ACHN (cell line): ENCODE data around the gene ZFP14.

Experiments
- DNase-seq: peaks from one replicate; pipeline ENCODE4 v3.0.0-alpha.2; 2015
- in situ Hi-C: cut with HindIII; loops from 2 replicates; pipeline ENCODE4 v1.10.0; 2017; ENCODE audit warnings: low sequenced_read_pairs, low pct_ligation_motif_present, low pct_unique_long_range_greater_than_20kb

The ZFP14 gene

DNA sequence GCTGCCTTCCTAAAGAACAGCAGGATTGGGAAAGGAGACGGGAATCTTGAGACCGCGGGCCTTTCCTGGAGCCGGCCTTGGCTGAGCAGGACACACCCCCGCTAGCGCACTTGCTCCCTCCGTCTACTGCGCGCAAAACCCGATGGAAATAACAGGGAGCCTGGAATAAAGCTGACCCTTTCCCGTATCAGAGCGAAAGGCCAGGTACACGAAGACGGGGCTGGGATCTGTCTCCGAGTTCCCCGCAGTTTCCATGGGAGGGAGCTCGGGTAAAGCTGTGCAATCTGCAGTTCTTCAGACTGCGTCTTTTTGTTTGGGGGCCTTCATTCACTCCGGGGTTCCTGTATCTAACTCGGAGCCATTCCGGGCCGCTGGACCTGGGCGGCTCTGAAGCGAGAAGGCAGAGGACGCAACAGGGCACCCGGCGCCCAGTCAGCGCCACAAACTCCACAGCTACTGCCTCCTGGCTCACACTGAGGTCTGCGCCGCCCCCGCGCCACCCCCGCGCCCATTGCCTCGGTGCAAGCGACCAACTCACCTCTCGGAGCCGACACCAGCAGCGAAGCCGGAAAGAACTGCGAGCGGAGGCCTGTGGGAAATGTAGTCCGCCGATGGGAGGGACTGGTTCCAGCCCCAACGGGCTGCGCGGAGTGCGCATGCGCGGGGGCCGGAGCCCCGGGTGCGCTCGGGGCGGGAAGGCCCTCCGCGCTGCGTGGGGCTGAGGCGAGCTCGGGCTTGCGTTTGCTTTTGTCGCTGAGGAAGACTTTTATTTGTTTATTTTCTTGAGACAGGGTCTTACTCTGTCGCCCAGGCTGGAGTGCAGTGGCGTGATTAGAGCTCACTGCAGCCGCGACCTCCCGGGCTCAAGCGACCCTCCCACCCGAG is at the start of gene ZFP14:
Gene ZFP14, minus strand, starts transcription at position 577 of the 885 bp plus-strand sequence. CDS start 11,309 bp downstream, outside the sequence.
- in situ Hi-C loops: no loop called here
- DNase-seq: peak; percentile 90

GRCh38 chr19:36423925-36424324 is 44.9 kb upstream of the ZFP14 start:
- in situ Hi-C loops: no loop called here
- no peak for DNase-seq

DNA sequence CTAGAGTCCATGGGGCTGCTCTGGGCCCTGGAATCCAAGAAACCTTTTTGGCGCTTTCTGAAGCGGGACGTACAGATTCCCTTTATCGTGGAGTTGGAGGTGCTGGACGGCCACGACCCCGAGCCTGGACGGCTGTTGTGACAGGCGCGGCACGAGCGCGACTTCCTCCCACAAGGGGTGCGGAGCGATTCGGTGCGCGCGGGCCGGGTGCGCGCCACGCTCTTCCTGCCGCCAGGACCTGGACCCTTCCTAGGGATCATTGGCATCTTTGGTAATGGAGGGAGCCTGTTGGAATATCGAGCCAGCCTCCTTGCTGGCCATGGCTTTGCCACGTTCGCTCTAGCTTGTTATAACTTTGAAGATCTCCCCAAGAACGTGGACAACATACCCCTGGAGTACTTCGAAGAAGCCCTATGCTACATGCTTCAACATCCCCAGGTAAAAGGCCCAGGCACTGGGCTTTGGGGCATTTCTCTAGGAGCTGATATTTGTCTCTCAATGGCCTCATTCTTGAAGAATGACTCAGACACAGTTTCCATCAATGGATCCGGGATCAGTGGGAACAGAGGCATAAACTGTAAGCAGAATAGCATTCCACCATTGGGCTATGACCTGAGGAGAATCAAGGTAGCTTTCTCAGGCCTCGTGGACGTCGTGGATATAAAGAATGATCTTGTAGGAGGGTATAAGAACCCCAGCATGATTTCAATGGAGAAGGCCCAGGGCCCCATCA is 42.9 kb upstream of the ZFP14 start:
- DNase-seq: no peak

GRCh38 chr19:36420961-36421748 is 42.2 kb upstream of the ZFP14 start:
- no peak for DNase-seq
- in situ Hi-C loops: no loop called here

More for the DNA sequence above, 42.9 kb upstream of the ZFP14 start:
- in situ Hi-C loops: no loop called here

GRCh38 chr19:36418287-36419001 is 39.4 kb upstream of the ZFP14 start, which contains the start of gene ZFP82:
Gene ZFP82, minus strand, starts transcription at chr19:36418644. Its CDS starts 8,855 bp downstream, at chr19:36409789.
- in situ Hi-C loops: no loop called here
- no peak for DNase-seq

GRCh38 chr19:36417752-36418286 is 38.8 kb upstream of the ZFP14 start:
- no peak for DNase-seq
- in situ Hi-C loops: no loop called here

GRCh38 chr19:36409841-36410240 is 30.8 kb upstream of the ZFP14 start:
- in situ Hi-C loops: no loop called here
- DNase-seq: no peak

- in situ Hi-C loops: no loop called here
- no peak for DNase-seq
These were observed 29.1 kb upstream of the ZFP14 start for GRCh38 chr19:36408101-36408500.

DNA sequence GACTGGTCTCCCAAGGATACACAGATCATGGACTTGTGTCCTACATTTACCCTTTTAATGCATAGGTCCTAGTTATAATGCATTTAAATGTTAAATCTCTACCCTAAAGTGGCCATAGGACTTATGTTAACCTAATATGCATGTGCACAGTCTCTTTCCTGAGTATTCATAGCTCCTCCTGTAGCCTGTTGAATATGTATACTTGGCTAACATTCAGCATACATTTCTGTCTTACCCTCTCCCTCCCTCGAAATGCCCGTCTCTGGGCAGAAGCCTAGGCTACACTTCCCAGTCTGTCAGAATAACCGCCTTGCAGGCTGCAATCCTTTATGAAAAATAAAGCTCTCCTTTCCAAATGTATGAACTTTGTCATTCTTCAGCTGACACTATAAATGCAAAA is 25.5 kb upstream of the ZFP14 start:
- in situ Hi-C loops: no loop called here
- DNase-seq: no peak

DNA sequence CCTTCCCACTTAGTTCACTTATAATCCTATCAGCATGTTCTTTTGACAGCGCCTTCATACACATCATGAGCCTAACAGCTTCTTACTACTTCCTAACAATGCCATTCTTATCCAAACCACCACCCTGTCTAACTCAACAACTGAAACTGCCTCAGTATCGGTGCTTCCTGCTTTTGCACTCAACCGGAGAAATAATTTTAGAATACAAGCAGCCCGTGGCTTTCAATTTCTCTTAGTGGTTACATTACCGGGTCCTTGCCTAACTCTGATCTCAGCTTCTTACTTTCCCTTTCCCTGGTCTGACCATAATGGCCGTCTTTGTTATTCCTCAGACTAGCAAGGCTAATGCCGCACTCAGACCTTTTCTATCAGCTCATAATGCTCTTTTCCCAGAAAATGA is 22.5 kb upstream of the ZFP14 start:
- no peak for DNase-seq
- in situ Hi-C loops: no loop called here

DNA sequence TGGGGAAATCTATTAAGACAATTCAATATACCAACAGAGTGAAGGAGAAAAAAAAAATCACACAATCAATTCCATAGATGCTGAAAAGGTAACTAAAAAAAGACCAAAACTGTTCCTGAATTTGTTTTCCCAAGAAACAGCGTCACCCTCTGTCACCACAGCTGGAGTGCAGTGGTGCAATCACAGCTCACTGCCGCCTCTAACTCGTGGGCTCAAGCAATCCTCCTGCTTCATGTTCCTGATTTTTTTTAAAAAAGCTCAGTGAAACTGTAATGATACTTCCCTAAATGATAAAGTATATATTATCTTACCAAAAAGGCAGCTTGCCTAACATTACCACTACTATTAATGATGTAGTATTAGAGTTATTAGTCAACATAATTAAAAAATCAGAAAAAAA is 19.6 kb upstream of the ZFP14 start:
- no peak for DNase-seq
- in situ Hi-C loops: no loop called here

GRCh38 chr19:36392916-36393673 is 14.1 kb upstream of the ZFP14 start:
- no peak for DNase-seq
- in situ Hi-C loops: no loop called here

GRCh38 chr19:36379510-36379819 is 464 bp upstream of the ZFP14 start:
- in situ Hi-C loops: no loop called here
- DNase-seq: no peak

DNA sequence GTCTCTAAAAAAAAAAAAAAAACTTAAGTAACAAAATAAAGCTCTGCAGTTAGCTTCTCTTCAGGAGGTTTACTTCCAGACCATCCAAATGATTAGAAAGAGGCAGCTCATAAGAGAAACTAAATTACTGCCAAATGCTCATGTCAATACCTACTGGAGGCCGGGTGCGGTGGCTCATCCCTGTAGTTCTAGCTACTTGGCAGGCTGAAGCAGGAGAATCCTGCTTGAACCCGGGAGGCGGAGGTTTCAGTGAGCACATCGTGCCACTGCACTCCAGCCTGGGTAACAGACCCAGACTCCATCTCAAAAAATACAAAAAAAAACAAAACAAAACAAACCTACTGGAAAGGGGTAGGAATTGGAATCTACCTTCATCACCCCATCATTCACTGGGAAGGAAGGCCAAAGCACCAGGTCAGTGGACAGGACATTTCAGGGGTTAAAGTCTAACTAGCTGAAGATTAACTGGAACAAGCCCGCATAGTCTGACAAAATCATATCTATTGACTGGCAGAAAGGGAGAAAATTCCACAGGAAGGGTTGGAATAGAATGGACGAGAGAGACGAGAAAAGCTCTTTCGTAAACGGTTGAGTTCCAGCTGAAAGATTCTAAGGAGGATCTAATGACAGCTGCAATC is 1.3 kb downstream of the ZFP14 start:
- no peak for DNase-seq
- in situ Hi-C loops: no loop called here

DNA sequence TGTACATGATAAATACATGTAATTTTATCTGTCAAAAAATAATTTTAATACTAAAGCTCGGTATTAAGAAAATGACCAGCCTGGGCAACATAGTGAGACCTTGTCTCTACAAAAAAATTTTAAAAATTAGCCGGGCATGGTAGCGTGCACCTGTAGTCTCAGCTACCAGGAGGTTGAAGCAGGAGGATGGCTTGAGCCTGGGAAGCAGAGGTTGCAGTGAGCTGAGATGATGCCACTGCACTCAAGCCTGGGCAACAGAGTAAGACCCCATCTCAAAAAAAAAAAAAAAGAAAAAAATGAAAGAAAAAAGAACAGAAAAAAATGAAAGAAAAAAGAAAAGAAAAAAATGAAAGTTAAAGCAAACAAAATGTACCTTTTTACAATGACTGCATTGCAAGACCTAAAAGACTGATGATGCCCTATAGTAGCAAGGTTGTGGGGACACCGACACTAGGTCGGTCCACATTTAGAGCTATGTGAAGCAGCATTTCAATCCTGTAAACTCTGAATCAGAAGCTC is 5.3 kb downstream of the ZFP14 start:
- DNase-seq: no peak
- in situ Hi-C loops: no loop called here

DNA sequence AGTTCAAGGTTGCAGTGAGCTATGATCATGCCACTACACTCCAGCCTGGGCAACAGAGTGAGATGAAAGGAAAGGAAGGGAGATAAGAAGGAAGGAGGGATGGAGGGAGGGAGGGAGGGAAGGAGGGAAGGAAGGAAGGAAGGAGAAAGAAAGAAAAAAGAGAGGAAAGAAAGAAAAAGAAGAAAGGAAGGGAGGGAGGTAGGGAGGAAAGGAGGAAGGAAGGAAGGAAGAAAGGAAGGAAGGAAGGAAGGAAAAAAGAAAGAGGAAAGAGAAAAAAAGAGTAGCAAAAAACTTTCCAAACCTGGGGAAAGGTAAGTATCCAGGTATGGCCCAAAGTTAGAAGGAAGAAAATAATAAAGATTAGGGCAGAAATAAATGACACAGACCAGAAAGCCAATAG is 7.1 kb downstream of the ZFP14 start:
- DNase-seq: no peak
- in situ Hi-C loops: no loop called here

DNA sequence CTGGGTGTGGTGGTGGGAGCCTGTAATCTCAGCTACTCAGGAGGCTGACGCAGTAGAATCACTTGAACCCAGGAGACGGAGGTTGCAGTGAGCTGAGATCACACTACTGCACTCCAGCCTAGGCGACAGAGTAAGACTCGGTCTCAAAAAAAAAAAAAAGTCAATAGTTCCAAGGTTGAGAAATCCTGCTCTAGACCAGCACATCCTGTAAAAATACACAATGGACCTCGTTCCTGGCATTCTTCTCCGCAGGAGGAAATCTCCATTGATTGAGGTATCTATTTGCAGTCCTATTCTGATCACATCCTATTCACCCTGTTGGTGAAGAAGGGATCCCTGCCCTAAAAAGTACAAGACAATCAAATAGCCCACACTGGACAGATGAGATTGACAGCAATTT is 15.2 kb downstream of the ZFP14 start:
- in situ Hi-C loops: no loop called here
- DNase-seq: no peak
